ENCODE results near the gene GPR141. TPM values are rescaled to one million over a fixed set of nuclear protein-coding genes. Genes with fewer than 3 reads are reported as not detected.

GPR141 gene
- total RNA-seq: under 1 TPM in 1 of 3 donors, not detected in 2; 0.30 TPM

GRCh38 chr7:37683246-37684120, at the start of gene GPR141:
Gene GPR141 (plus strand): TSS chr7:37683766. CDS start chr7:37740394, 56,628 bp downstream.
- Mint-ChIP-seq H3K4me1 (ENCODE audit: low read depth) (no peaks in the 10 kb centered on the region), H3K4me3 (peak within 1 kb of the TSS; percentile 22)
- no peak for ATAC-seq

GRCh38 chr7:37635346-37635745, 48.2 kb upstream of the GPR141 start:
- no peak overlapping the region for H3K4me3 Mint-ChIP-seq
- no peaks in the 10 kb centered on the region for H3K36me3 Mint-ChIP-seq (ENCODE audit: insufficient read depth)
- DNase-seq (no peak), ATAC-seq (no peak)
- peaks cover 5% of the 10 kb centered on the region for H3K4me1 Mint-ChIP-seq (ENCODE audit: low read depth)
- peaks cover 17% of the 10 kb centered on the region for H3K9me3 Mint-ChIP-seq
- H3K27me3 Mint-ChIP-seq (ENCODE audit: low read depth): peaks cover 15% of the 10 kb centered on the region

More at GRCh38 chr7:37683246-37684120, at the start of gene GPR141:
- no peak for DNase-seq
- H3K27me3 Mint-ChIP-seq (ENCODE audit: low read depth): peaks cover 12% of the 10 kb centered on the region
- H3K9me3 Mint-ChIP-seq: no peaks in the 10 kb centered on the region
- H3K36me3 Mint-ChIP-seq (ENCODE audit: insufficient read depth): no peaks in the 10 kb centered on the region

GRCh38 chr7:37642028-37642540, 41.5 kb upstream of the GPR141 start:
- peaks cover 16% of the 10 kb centered on the region for H3K27me3 Mint-ChIP-seq (ENCODE audit: low read depth)
- H3K36me3 Mint-ChIP-seq (ENCODE audit: insufficient read depth): no peaks in the 10 kb centered on the region
- ATAC-seq: no peak
- no peaks in the 10 kb centered on the region for H3K4me1 Mint-ChIP-seq (ENCODE audit: low read depth)
- no peak for DNase-seq
- H3K4me3 Mint-ChIP-seq: no peak overlapping the region
- peaks cover 5% of the 10 kb centered on the region for H3K9me3 Mint-ChIP-seq

GRCh38 chr7:37643876-37644275, 39.7 kb upstream of the GPR141 start:
- Mint-ChIP-seq H3K4me1 (ENCODE audit: low read depth) (no peaks in the 10 kb centered on the region), H3K36me3 (ENCODE audit: insufficient read depth) (no peaks in the 10 kb centered on the region), H3K27me3 (ENCODE audit: low read depth) (peaks cover 14% of the 10 kb centered on the region), H3K4me3 (no peak overlapping the region), H3K9me3 (no peaks in the 10 kb centered on the region)
- ATAC-seq (no peak), DNase-seq (no peak)

- no peak for DNase-seq
- Mint-ChIP-seq H3K27me3 (ENCODE audit: low read depth) (peaks cover 10% of the 10 kb centered on the region), H3K9me3 (no peaks in the 10 kb centered on the region), H3K4me1 (ENCODE audit: low read depth) (no peaks in the 10 kb centered on the region), H3K36me3 (ENCODE audit: insufficient read depth) (no peaks in the 10 kb centered on the region), H3K4me3 (peak overlapping the region; percentile 61)
- ATAC-seq: no peak
These were observed 38.1 kb upstream of the GPR141 start for GRCh38 chr7:37645282-37646050.

GRCh38 chr7:37656913-37657530, 26.5 kb upstream of the GPR141 start:
- Mint-ChIP-seq H3K36me3 (ENCODE audit: insufficient read depth) (no peaks in the 10 kb centered on the region), H3K4me1 (ENCODE audit: low read depth) (peaks cover 9% of the 10 kb centered on the region), H3K4me3 (no peak overlapping the region), H3K27me3 (ENCODE audit: low read depth) (peaks cover 8% of the 10 kb centered on the region), H3K9me3 (no peaks in the 10 kb centered on the region)
- DNase-seq (no peak), ATAC-seq (no peak)

- no peak overlapping the region for H3K4me3 Mint-ChIP-seq
- no peaks in the 10 kb centered on the region for H3K9me3 Mint-ChIP-seq
- DNase-seq: no peak
- H3K36me3 Mint-ChIP-seq (ENCODE audit: insufficient read depth): no peaks in the 10 kb centered on the region
- no peak for ATAC-seq
- peaks cover 9% of the 10 kb centered on the region for H3K4me1 Mint-ChIP-seq (ENCODE audit: low read depth)
- peaks cover 8% of the 10 kb centered on the region for H3K27me3 Mint-ChIP-seq (ENCODE audit: low read depth)
These were observed 25.8 kb upstream of the GPR141 start for GRCh38 chr7:37657816-37658215.

GRCh38 chr7:37659971-37660565, 23.5 kb upstream of the GPR141 start:
- Mint-ChIP-seq H3K4me1 (ENCODE audit: low read depth) (peaks cover 9% of the 10 kb centered on the region), H3K27me3 (ENCODE audit: low read depth) (peaks cover 8% of the 10 kb centered on the region), H3K9me3 (no peaks in the 10 kb centered on the region), H3K36me3 (ENCODE audit: insufficient read depth) (no peaks in the 10 kb centered on the region), H3K4me3 (no peak overlapping the region)
- no peak for ATAC-seq
- DNase-seq: no peak

GRCh38 chr7:37660614-37661013, 23.0 kb upstream of the GPR141 start:
- Mint-ChIP-seq H3K9me3 (no peaks in the 10 kb centered on the region), H3K4me1 (ENCODE audit: low read depth) (peaks cover 9% of the 10 kb centered on the region), H3K4me3 (no peak overlapping the region), H3K36me3 (ENCODE audit: insufficient read depth) (no peaks in the 10 kb centered on the region), H3K27me3 (ENCODE audit: low read depth) (peaks cover 11% of the 10 kb centered on the region)
- DNase-seq (no peak), ATAC-seq (no peak)

- no peak for ATAC-seq
- DNase-seq: no peak
- H3K9me3 Mint-ChIP-seq: no peaks in the 10 kb centered on the region
- no peaks in the 10 kb centered on the region for H3K36me3 Mint-ChIP-seq (ENCODE audit: insufficient read depth)
- H3K27me3 Mint-ChIP-seq (ENCODE audit: low read depth): peaks cover 8% of the 10 kb centered on the region
- no peaks in the 10 kb centered on the region for H3K4me1 Mint-ChIP-seq (ENCODE audit: low read depth)
- H3K4me3 Mint-ChIP-seq: no peak overlapping the region
These were observed 19.9 kb upstream of the GPR141 start for GRCh38 chr7:37663693-37664092.

GRCh38 chr7:37665352-37666022, 18.1 kb upstream of the GPR141 start:
- no peak overlapping the region for H3K4me3 Mint-ChIP-seq
- H3K9me3 Mint-ChIP-seq: no peaks in the 10 kb centered on the region
- ATAC-seq (no peak), DNase-seq (no peak)
- H3K4me1 Mint-ChIP-seq (ENCODE audit: low read depth): no peaks in the 10 kb centered on the region
- peaks cover 6% of the 10 kb centered on the region for H3K27me3 Mint-ChIP-seq (ENCODE audit: low read depth)
- no peaks in the 10 kb centered on the region for H3K36me3 Mint-ChIP-seq (ENCODE audit: insufficient read depth)

- Mint-ChIP-seq H3K4me1 (ENCODE audit: low read depth) (no peaks in the 10 kb centered on the region), H3K36me3 (ENCODE audit: insufficient read depth) (no peaks in the 10 kb centered on the region), H3K9me3 (no peaks in the 10 kb centered on the region), H3K4me3 (no peak overlapping the region), H3K27me3 (ENCODE audit: low read depth) (peaks cover 6% of the 10 kb centered on the region)
- no peak for DNase-seq
- ATAC-seq: no peak
These were observed 17.4 kb upstream of the GPR141 start for GRCh38 chr7:37666026-37666799.

- H3K27me3 Mint-ChIP-seq (ENCODE audit: low read depth): peaks cover 6% of the 10 kb centered on the region
- H3K9me3 Mint-ChIP-seq: no peaks in the 10 kb centered on the region
- H3K4me3 Mint-ChIP-seq: no peak overlapping the region
- H3K4me1 Mint-ChIP-seq (ENCODE audit: low read depth): no peaks in the 10 kb centered on the region
- no peaks in the 10 kb centered on the region for H3K36me3 Mint-ChIP-seq (ENCODE audit: insufficient read depth)
- ATAC-seq: no peak
- DNase-seq: no peak
These were observed 13.7 kb upstream of the GPR141 start for GRCh38 chr7:37669818-37670217.

Measured in activated T-cell treated with anti-CD3 and anti-CD28 coated beads, Interleukin-2, amount 50 U/mL, for 4 hours (primary cell).